ENCODE data around the gene DAD1. TPM values are rescaled to one million over a fixed set of nuclear protein-coding genes. Genes with fewer than 3 reads are reported as not detected.

The DAD1 gene
- total and polyA plus RNA-seq, 8 donors = 192 to 251 (median 201) TPM

DNA sequence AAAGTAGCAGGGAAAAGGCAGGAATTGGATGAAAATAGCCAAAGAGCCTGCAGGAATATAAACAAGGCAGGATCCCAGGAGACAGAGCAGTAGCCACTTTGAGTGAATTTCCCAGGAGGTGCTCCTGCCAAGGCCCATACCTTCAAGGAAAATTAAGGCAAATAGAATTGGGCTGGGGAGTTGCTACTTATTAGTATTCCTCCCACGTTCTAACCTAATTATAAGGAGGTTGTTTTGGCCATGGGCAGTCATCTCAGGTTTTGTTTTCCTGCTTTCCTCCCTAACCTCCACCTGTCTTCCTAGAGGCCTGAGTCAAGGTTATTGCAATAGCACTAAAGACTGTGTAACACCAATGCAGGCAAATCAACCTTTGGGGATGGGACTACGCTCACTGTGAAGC is 73.1 kb downstream of the DAD1 start:
- no peak overlapping the region for H3K27ac ChIP-seq
- ATAC-seq (no peak), DNase-seq (no peak)
- no peak overlapping the region for H3K4me3 ChIP-seq
- no peaks in the 10 kb centered on the region for H3K36me3 ChIP-seq
- TF ChIP-seq, protein P1, sequence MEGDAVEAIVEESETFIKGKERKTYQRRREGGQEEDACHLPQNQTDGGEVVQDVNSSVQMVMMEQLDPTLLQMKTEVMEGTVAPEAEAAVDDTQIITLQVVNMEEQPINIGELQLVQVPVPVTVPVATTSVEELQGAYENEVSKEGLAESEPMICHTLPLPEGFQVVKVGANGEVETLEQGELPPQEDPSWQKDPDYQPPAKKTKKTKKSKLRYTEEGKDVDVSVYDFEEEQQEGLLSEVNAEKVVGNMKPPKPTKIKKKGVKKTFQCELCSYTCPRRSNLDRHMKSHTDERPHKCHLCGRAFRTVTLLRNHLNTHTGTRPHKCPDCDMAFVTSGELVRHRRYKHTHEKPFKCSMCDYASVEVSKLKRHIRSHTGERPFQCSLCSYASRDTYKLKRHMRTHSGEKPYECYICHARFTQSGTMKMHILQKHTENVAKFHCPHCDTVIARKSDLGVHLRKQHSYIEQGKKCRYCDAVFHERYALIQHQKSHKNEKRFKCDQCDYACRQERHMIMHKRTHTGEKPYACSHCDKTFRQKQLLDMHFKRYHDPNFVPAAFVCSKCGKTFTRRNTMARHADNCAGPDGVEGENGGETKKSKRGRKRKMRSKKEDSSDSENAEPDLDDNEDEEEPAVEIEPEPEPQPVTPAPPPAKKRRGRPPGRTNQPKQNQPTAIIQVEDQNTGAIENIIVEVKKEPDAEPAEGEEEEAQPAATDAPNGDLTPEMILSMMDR (IDR thresholded peaks at IDR 0.05) = no peak
- intact Hi-C loops (cut with DNase I) = no loop called here
- H3K27me3 ChIP-seq = no peaks in the 10 kb centered on the region
- H3K4me1 ChIP-seq = peaks cover 3 to 5% of the 10 kb centered on the region in 2 donors
- no peaks in the 10 kb centered on the region for H3K9me3 ChIP-seq

Other genes with a start within 250 kb of the DAD1 start
- 10 to 100 TPM; 33.6 to 51.0 TPM for gene ABHD4, start 9.1 kb upstream of the DAD1 start, total RNA-seq
- 10 to 100 TPM; 32.4 to 41.3 (median 37.3) TPM for gene ABHD4, start 9.1 kb upstream of the DAD1 start, polyA plus RNA-seq (ENCODE audit: insufficient read length in 6 of 6)
- gene OR6J1, start 55.1 kb upstream of the DAD1 start, total RNA-seq = not detected
- gene OR6J1, start 55.1 kb upstream of the DAD1 start, polyA plus RNA-seq (ENCODE audit: insufficient read length in 6 of 6) = under 1 TPM; 0.23 to 0.45 (median 0.34) TPM
- 10 to 100 TPM; 92.5 to 95.6 TPM for gene OXA1L, start 177.5 kb upstream of the DAD1 start, total RNA-seq
- 100 to 1,000 TPM; 134 to 153 (median 146) TPM for gene OXA1L, start 177.5 kb upstream of the DAD1 start, polyA plus RNA-seq (ENCODE audit: insufficient read length in 6 of 6)
- gene SLC7A7, start 226.2 kb upstream of the DAD1 start, total RNA-seq = 10 to 100 TPM; 41.2 to 67.6 TPM
- 10 to 100 TPM in 3 of 6 donors, 1 to 10 TPM in 3; 9.6 to 11.2 (median 9.9) TPM for gene SLC7A7, start 226.2 kb upstream of the DAD1 start, polyA plus RNA-seq (ENCODE audit: insufficient read length in 6 of 6)
- 10 to 100 TPM; 72.3 to 84.7 TPM for gene MRPL52, start 240.7 kb upstream of the DAD1 start, total RNA-seq
- gene MRPL52, start 240.7 kb upstream of the DAD1 start, polyA plus RNA-seq (ENCODE audit: insufficient read length in 6 of 6) = 10 to 100 TPM; 57.0 to 86.9 (median 68.4) TPM
- 100 to 1,000 TPM; 201 to 225 TPM for gene MMP14, start 247.4 kb upstream of the DAD1 start, total RNA-seq
- 100 to 1,000 TPM; 169 to 211 (median 183) TPM for gene MMP14, start 247.4 kb upstream of the DAD1 start, polyA plus RNA-seq (ENCODE audit: insufficient read length in 6 of 6)